Epithelial cell of proximal tubule (primary cell): ENCODE measurements around the gene RAI14. TPM values are rescaled to one million over a fixed set of nuclear protein-coding genes. Genes with fewer than 3 reads are reported as not detected.
"Not testable (repeated sequence)": the region's sequence is repeated elsewhere in the genome, so short reads cannot be mapped to it uniquely, and the experiment has no call there.

Experiments used
- DNase-seq: peaks from one replicate; pipeline ENCODE4 v3.0.0-alpha.2; 2011; ENCODE audit warnings: low read depth
- H3K4me3 ChIP-seq: 2 replicates; pipeline ENCODE4 v1.5.1; 2011; ENCODE audit warnings: low read depth, mild to moderate bottlenecking, low read length
- CTCF ChIP-seq: conservative IDR thresholded peaks from 2 replicates; pipeline ENCODE4 v1.5.1; 2012; ENCODE audit warnings: low read depth, mild to moderate bottlenecking, low read length
- total RNA-seq: library from RNA; depleted of rRNA; stranded (reverse); fragments of >200 nt; gene quantifications from 2 replicates; pipeline ENCODE4 v1.2.3, GENCODE V29; 2015

Gene RAI14
- total RNA-seq, 1 donor from 2014 or later: 139 TPM

GRCh38 chr5:34697308-34698108 lies 41.4 kb downstream of the RAI14 start:
- no peak overlapping the region for H3K4me3 ChIP-seq
- no peak for TF ChIP-seq CTCF

GRCh38 chr5:34698109-34698419 lies 41.9 kb downstream of the RAI14 start:
- DNase-seq: no peak
- H3K4me3 ChIP-seq: no peak overlapping the region
- no peak for TF ChIP-seq CTCF

More at GRCh38 chr5:34697308-34698108, 41.4 kb downstream of the RAI14 start:
- DNase-seq: no peak

GRCh38 chr5:34698754-34699153 lies 42.6 kb downstream of the RAI14 start:
- no peak for DNase-seq
- no peak for TF ChIP-seq CTCF
- no peak overlapping the region for H3K4me3 ChIP-seq

GRCh38 chr5:34699155-34700077 lies 43.3 kb downstream of the RAI14 start:
- DNase-seq: no peak
- no peak overlapping the region for H3K4me3 ChIP-seq
- TF ChIP-seq CTCF: no peak

GRCh38 chr5:34700078-34700452 lies 43.9 kb downstream of the RAI14 start:
- H3K4me3 ChIP-seq: no peak overlapping the region
- no peak for DNase-seq
- TF ChIP-seq CTCF: no peak

GRCh38 chr5:34701442-34701841 lies 45.3 kb downstream of the RAI14 start:
- H3K4me3 ChIP-seq, DNase-seq: not testable (repeated sequence)
